Measurements from ENCODE around the gene UTF1.

GRCh38 chr10:133198206-133198605 lies 31.8 kb upstream of the UTF1 start:
- TF ChIP-seq CTCF (IDR thresholded peaks at IDR 0.05; ENCODE audit: low read depth, low read length, poor library complexity, severe bottlenecking) (no peak), EZH2phosphoT487 (IDR thresholded peaks at IDR 0.05; ENCODE audit: borderline replicate concordance, low read length) (no peak)

Data from DOHH2 (cell line).